Spleen (tissue), 11 donors: ENCODE results near the gene ZNF565. TPM values are rescaled to one million over a fixed set of nuclear protein-coding genes. Genes with fewer than 3 reads are reported as not detected.

Experiments
- DNase-seq: peaks from one replicate; pipeline ENCODE4 v3.0.0-alpha.2; 2020
- H3K27ac ChIP-seq, 8 donors: fragments of 200-600 bp; sonication (generic) in 7 of 8; 1 replicate in 4 of 8; 2 replicates in 4 of 8; pipeline versions ENCODE4 v1.5.0 to v1.8.0; 2016 to 2021; ENCODE audit warnings: inconsistent platforms in 4 of 8, mild to moderate bottlenecking in 4 of 8, moderate library complexity in 1 of 8
- H3K27me3 ChIP-seq, 7 donors: fragments of 200-600 bp; sonication (generic) in 6 of 7; replicated peaks in 1 of 7; 1 replicate in 4 of 7; 2 replicates in 3 of 7; pipeline versions ENCODE4 v1.5.0 to v1.8.0; 2016 to 2021; ENCODE audit warnings: inconsistent platforms in 3 of 7, mild to moderate bottlenecking in 1 of 7
- H3K36me3 ChIP-seq, 6 donors: fragments of 200-600 bp; sonication (generic) in 5 of 6; 1 replicate in 4 of 6; 2 replicates in 2 of 6; pipeline versions ENCODE4 v1.5.0 to v1.8.0; 2016 to 2021; ENCODE audit warnings: inconsistent platforms in 2 of 6
- H3K4me1 ChIP-seq, 6 donors: fragments of 200-600 bp; sonication (generic) in 5 of 6; 1 replicate in 3 of 6; 2 replicates in 3 of 6; pipeline versions ENCODE4 v1.5.0 to v1.8.0; 2016 to 2021; ENCODE audit warnings: inconsistent platforms in 3 of 6
- H3K4me3 ChIP-seq, 8 donors: fragments of 200-600 bp; sonication (generic) in 7 of 8; 1 replicate in 4 of 8; 2 replicates in 4 of 8; pipeline versions ENCODE4 v1.5.0 to v1.8.0; 2016 to 2021; ENCODE audit warnings: inconsistent platforms in 4 of 8, mild to moderate bottlenecking in 4 of 8, moderate library complexity in 2 of 8
- H3K9me3 ChIP-seq, 8 donors: fragments of 200-600 bp; sonication (generic) in 7 of 8; 1 replicate in 4 of 8; 2 replicates in 4 of 8; pipeline versions ENCODE4 v1.5.0 to v1.8.0; 2016 to 2021; ENCODE audit warnings: inconsistent platforms in 4 of 8
- CTCF ChIP-seq, 11 experiments: fragments of 200-600 bp in 7 of 11; fragments of 450-650 bp in 4 of 11; sonication (generic) in 4 of 11; IDR thresholded peaks in 8 of 11; conservative IDR thresholded peaks in 3 of 11; 1 replicate in 7 of 11; 2 replicates in 4 of 11; pipeline versions ENCODE4 v1.4.0 to v1.8.0; 2016 to 2021; ENCODE audit warnings: antibody characterized with exemption in 11 of 11, inconsistent platforms in 4 of 11, mild to moderate bottlenecking in 1 of 11
- POLR2A ChIP-seq, 3 donors: fragments of 450-650 bp; IDR thresholded peaks; one replicate each; pipeline ENCODE4 v1.5.1; 2017; ENCODE audit warnings: antibody characterized with exemption in 3 of 3, mild to moderate bottlenecking in 1 of 3
- POLR2AphosphoS5 ChIP-seq, 3 donors: sonication (generic); formaldehyde crosslinking; IDR thresholded peaks; one replicate each; pipeline ENCODE4 v1.5.1; 2017; ENCODE audit warnings: antibody characterized with exemption in 3 of 3
- WGBS, 5 donors: extraction: QIAGEN DNeasy Blood & Tissue Kit in 3 of 5; methylation state at CpG; one replicate each; pipeline versions ENCODE4 v1.1.5 to v1.1.7; 2013 to 2018; 5-methylcytosine and 5-hydroxymethylcytosine counted together
- intact Hi-C: fragments of 100-400 bp; cut with DNase I; formaldehyde crosslinking; loops from one replicate; pipeline ENCODE4 v1.15.0; 2023; ENCODE audit warnings: low total_unique reads
- polyA plus RNA-seq, 3 donors: library from polyadenylated mRNA; stranded (reverse); fragments of 200-250 nt; gene quantifications; one replicate each; pipeline ENCODE4 v1.2.1, GENCODE V29; 2013
- total RNA-seq, 7 donors: library from RNA; depleted of rRNA in 3 of 7; stranded (reverse); fragments of >200 nt in 3 of 7; fragmentation: NEBNext Ultra II Directional in 4 of 7; extraction: Animal tissue kit (Norgen Biotek cat#: 25700) in 4 of 7; gene quantifications; one replicate each; pipeline versions ENCODE4 v1.1.0 to v1.2.1, GENCODE V29; 2016 to 2021
- donor health status: healthy with polysubstance abuse.
- donor health status: DM: no; HTN: no; CAD: no; lungs with moderate emphysema.
- donor health status: DM: no; HTN: no; CAD: no.
- donor health status: Bipolar disorder and iron deficiency.
- donor health status: healthy.
- donor health status: DM: no; HTN: no; CAD: no.
- donor health status: DM: yes; HTN: yes; CAD: no.

Gene ZNF565
- total and polyA plus RNA-seq, 10 donors: 1.2 to 7.1 (median 3.6) TPM

- WGBS, 5 donors: 46 to 63% (median 50%) methylated on average over 5 of the region's 5 CpGs
- H3K9me3 ChIP-seq: peaks cover 0 to 48% (median 20%) of the 10 kb centered on the region in 8 donors
- H3K4me3 ChIP-seq: no peak overlapping the region
- H3K27me3 ChIP-seq: no peaks in the 10 kb centered on the region
- TF ChIP-seq POLR2AphosphoS5 (IDR thresholded peaks at IDR 0.05): no peak
- no peak for TF ChIP-seq POLR2A (IDR thresholded peaks at IDR 0.05)
- TF ChIP-seq CTCF (IDR thresholded peaks at IDR 0.05 in 8 of 11, conservative IDR thresholded peaks at IDR 0.05 in 3 of 11): no peak
- no peak for DNase-seq
- intact Hi-C loops: no loop called here
- peaks cover 8 to 100% (median 89%) of the 10 kb centered on the region in 6 donors for H3K36me3 ChIP-seq
- H3K4me1 ChIP-seq: peaks cover 6 to 56% (median 16%) of the 10 kb centered on the region in 6 donors
- H3K27ac ChIP-seq: no peak overlapping the region
These were observed 10.9 kb upstream of the ZNF565 start for GRCh38 chr19:36225219-36225892.

- no peak overlapping the region for H3K27ac ChIP-seq
- TF ChIP-seq POLR2A (IDR thresholded peaks at IDR 0.05) (no peak), POLR2AphosphoS5 (IDR thresholded peaks at IDR 0.05) (no peak), CTCF (IDR thresholded peaks at IDR 0.05 in 8 of 11, conservative IDR thresholded peaks at IDR 0.05 in 3 of 11) (no peak)
- peaks cover 0 to 26% (median 0%) of the 10 kb centered on the region in 8 donors for H3K9me3 ChIP-seq
- no peak overlapping the region for H3K4me3 ChIP-seq
- peaks cover 14 to 85% (median 42%) of the 10 kb centered on the region in 6 donors for H3K4me1 ChIP-seq
- peaks cover 0 to 94% (median 72%) of the 10 kb centered on the region in 6 donors for H3K36me3 ChIP-seq
- H3K27me3 ChIP-seq: no peaks in the 10 kb centered on the region
- intact Hi-C loops: no loop called here
- no peak for DNase-seq
- 96 to 98% (median 97%) methylated on average over 4 of the region's 4 CpGs for WGBS, 5 donors
These were observed 8.0 kb upstream of the ZNF565 start for GRCh38 chr19:36222503-36222902.

- intact Hi-C loops: no loop called here
- Histone ChIP-seq H3K4me1 (peaks cover 16 to 93% (median 50%) of the 10 kb centered on the region in 6 donors), H3K27me3 (no peaks in the 10 kb centered on the region), H3K36me3 (peaks cover 0 to 84% (median 62%) of the 10 kb centered on the region in 6 donors), H3K9me3 (peaks cover 0 to 24% (median 0%) of the 10 kb centered on the region in 8 donors), H3K4me3 (no peak overlapping the region), H3K27ac (no peak overlapping the region)
- TF ChIP-seq POLR2A (IDR thresholded peaks at IDR 0.05): no peak
- 87 to 94% (median 92%) methylated on average over 4 of the region's 4 CpGs for WGBS, 5 donors
- no peak for DNase-seq
These were observed 7.0 kb upstream of the ZNF565 start for GRCh38 chr19:36221474-36221873.

GRCh38 chr19:36215276-36216123, 1.0 kb upstream of the ZNF565 start:
- no peak for DNase-seq
- intact Hi-C loops: no loop called here
- Histone ChIP-seq H3K27ac (peak overlapping the region; percentile 95 to 98 (median 97)), H3K4me3 (peak overlapping the region; percentile 64 to 87 (median 73)), H3K4me1 (peaks cover 22 to 68% (median 54%) of the 10 kb centered on the region in 6 donors), H3K36me3 (peaks cover 0 to 25% (median 16%) of the 10 kb centered on the region in 6 donors), H3K27me3 (no peaks in the 10 kb centered on the region), H3K9me3 (no peaks in the 10 kb centered on the region)
- no peak for TF ChIP-seq POLR2AphosphoS5 (IDR thresholded peaks at IDR 0.05)
- no peak for TF ChIP-seq POLR2A (IDR thresholded peaks at IDR 0.05)
- no peak for TF ChIP-seq CTCF (IDR thresholded peaks at IDR 0.05 in 8 of 11, conservative IDR thresholded peaks at IDR 0.05 in 3 of 11)
- WGBS, 5 donors: 1 to 2% (median 2%) methylated on average over 27 of the region's 27 CpGs
